ENCODE results near the gene MICAL3. TPM values are rescaled to one million over a fixed set of nuclear protein-coding genes. Genes with fewer than 3 reads are reported as not detected.
"Not testable (repeated sequence)": the region's sequence is repeated elsewhere in the genome, so short reads cannot be mapped to it uniquely, and the experiment has no call there.

The MICAL3 gene
- total RNA-seq, 4 donors from 2014 or later = 30.4 to 57.1 (median 37.7) TPM

DNA sequence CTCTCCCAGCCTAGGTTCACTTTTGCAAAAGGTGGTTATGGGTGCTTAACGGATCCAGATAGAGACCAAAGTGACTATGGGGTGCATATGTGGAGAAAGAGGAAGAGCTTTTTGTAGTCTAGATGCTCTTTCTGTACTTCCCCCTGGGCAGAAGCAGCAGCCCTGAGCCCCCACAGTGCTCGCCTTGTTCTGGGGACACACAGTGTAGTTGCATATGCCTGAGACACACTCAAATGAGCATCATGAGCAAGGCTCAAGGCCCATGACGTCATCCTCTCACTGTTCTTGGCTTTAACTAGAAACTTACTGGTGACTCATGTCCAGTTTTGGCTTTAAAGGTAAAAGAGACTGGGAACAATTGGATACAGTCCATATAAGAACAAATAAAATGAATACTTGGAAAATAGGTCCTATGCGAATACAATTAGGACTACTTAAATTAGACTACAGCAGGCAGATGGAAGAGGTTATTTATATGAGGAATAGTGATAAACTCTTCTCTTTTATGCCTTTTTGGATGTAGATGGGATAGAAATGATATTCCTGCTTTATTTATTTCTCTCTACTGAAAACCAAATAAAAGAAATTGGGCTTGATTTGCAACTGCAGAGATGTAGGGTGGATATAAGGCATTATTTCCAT is 33.3 kb upstream of the MICAL3 start:
- 56% methylated on average over 4 of the region's 4 CpGs for WGBS
- peak overlapping the region; percentile 80 for H3K27ac ChIP-seq
- H3K36me3 ChIP-seq = no peaks in the 10 kb centered on the region
- no peaks in the 10 kb centered on the region for H3K27me3 ChIP-seq
- no peak overlapping the region for H3K4me3 ChIP-seq
- H3K4me1 ChIP-seq = peaks cover 32% of the 10 kb centered on the region
- peak in 1 of 2 donors; percentile 86 for DNase-seq (ENCODE audit: low spot score in 2 of 2)
- H3K9me3 ChIP-seq = no peaks in the 10 kb centered on the region
- TF ChIP-seq POLR2A (IDR thresholded peaks at IDR 0.05) (no peak), EP300 (IDR thresholded peaks at IDR 0.05) (no peak), POLR2AphosphoS5 (IDR thresholded peaks at IDR 0.05) (no peak)
- TF ChIP-seq, protein P1, sequence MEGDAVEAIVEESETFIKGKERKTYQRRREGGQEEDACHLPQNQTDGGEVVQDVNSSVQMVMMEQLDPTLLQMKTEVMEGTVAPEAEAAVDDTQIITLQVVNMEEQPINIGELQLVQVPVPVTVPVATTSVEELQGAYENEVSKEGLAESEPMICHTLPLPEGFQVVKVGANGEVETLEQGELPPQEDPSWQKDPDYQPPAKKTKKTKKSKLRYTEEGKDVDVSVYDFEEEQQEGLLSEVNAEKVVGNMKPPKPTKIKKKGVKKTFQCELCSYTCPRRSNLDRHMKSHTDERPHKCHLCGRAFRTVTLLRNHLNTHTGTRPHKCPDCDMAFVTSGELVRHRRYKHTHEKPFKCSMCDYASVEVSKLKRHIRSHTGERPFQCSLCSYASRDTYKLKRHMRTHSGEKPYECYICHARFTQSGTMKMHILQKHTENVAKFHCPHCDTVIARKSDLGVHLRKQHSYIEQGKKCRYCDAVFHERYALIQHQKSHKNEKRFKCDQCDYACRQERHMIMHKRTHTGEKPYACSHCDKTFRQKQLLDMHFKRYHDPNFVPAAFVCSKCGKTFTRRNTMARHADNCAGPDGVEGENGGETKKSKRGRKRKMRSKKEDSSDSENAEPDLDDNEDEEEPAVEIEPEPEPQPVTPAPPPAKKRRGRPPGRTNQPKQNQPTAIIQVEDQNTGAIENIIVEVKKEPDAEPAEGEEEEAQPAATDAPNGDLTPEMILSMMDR (IDR thresholded peaks at IDR 0.05) = no peak

DNA sequence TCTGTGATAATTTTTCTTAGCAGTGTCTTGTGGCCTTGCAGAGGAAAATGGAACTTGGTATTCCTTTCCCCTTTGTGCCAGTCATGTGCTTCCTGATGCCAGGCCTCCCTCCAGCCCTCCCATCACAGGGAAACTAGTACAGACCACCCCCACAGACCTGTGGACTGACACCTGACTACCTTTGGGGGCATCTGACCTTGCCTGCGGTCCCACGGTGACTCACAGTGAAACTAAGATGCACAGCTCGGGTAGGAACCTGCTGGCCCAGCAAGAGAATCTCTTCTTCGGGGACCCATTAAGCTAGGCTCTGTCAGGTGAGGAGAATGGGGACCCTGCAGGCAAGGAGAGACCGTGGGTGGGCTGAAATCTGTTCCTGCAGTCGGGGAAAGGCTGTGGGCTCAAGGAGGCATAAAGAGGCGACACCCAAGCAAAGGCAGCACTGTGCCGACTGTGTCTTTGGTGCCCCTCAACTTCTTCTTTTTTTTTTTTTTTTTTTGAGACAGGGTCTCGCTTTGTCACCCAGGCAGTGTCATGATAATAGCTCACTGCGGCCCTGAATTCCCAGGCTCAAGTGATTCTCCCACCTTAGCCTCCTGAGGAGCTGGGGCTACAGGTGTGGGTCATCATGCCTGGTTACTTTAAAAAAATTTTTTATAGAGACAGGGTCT is 32.6 kb upstream of the MICAL3 start:
- H3K27ac ChIP-seq = peak overlapping the region; percentile 80
- TF ChIP-seq POLR2A (IDR thresholded peaks at IDR 0.05) (no peak), POLR2AphosphoS5 (IDR thresholded peaks at IDR 0.05) (no peak), EP300 (IDR thresholded peaks at IDR 0.05) (no peak)
- TF ChIP-seq, protein P1 (IDR thresholded peaks at IDR 0.05) = no peak
- DNase-seq (ENCODE audit: low spot score in 2 of 2) = no peak
- H3K27me3 ChIP-seq = no peaks in the 10 kb centered on the region
- peaks cover 29% of the 10 kb centered on the region for H3K4me1 ChIP-seq
- H3K9me3 ChIP-seq = no peaks in the 10 kb centered on the region
- no peaks in the 10 kb centered on the region for H3K36me3 ChIP-seq
- H3K4me3 ChIP-seq = no peak overlapping the region
- 84% methylated on average over 10 of the region's 10 CpGs for WGBS

DNA sequence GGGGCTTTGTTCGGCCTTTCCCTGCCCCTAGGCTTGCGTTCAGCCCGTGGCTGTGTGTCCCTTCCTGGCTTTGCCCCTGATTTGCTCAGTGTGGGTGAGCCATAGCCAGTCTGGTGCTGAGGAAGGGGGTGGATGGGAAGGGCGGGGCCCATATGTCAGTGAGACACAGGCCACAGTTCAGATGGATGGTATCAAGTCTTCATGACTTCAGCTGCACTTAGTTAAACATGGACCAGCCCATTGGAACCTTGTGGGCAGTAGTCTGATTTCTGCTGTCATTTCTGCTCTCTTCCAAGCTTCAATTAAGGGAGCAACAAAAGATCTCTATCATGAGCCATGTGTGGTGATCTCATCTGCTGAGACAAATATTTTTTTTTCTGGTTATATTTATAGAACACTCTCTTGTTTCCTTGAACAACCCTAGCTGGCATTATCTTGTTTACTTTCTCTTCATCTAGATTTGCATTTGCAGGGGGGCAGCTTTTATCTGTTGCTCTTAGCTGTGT is 31.9 kb upstream of the MICAL3 start:
- H3K27ac ChIP-seq = peak overlapping the region; percentile 80
- no peaks in the 10 kb centered on the region for H3K27me3 ChIP-seq
- DNase-seq (ENCODE audit: low spot score in 2 of 2) = no peak
- TF ChIP-seq POLR2A (IDR thresholded peaks at IDR 0.05) = no peak
- TF ChIP-seq EP300 (IDR thresholded peaks at IDR 0.05) = no peak
- TF ChIP-seq, protein P1 (IDR thresholded peaks at IDR 0.05) = no peak
- no peak for TF ChIP-seq POLR2AphosphoS5 (IDR thresholded peaks at IDR 0.05)
- peaks cover 28% of the 10 kb centered on the region for H3K4me1 ChIP-seq
- H3K4me3 ChIP-seq = no peak overlapping the region
- no peaks in the 10 kb centered on the region for H3K9me3 ChIP-seq
- H3K36me3 ChIP-seq = no peaks in the 10 kb centered on the region
- WGBS = 41% methylated on average over 2 of the region's 4 CpGs

DNA sequence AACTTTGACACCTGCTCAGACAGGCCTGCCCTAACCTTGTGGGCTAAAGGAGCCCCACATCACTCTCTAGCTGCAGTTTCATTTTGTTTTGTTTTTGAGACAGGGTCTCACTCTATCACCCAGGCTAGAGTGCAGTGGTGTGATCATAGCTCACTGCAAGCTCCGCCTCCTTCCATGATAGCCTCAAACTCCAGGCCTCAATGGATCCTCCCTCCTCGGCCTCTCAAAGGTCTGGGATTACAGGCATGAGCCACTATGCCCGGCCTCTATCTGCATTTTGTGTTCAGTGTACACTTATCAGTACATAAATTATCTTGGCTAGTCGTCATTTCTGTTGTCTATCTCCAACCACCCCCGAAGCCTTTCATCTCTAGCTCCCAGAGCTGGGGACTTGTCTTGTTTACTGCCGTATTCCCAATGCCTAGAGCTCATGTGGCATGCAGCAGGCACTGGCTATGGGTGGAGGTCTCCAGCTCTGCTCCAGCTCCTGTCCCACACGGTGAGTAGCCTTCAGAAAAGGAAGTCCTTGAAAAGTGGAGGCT is 31.3 kb upstream of the MICAL3 start:
- no peaks in the 10 kb centered on the region for H3K27me3 ChIP-seq
- no peak overlapping the region for H3K4me3 ChIP-seq
- peaks cover 28% of the 10 kb centered on the region for H3K4me1 ChIP-seq
- no peak for DNase-seq (ENCODE audit: low spot score in 2 of 2)
- no peaks in the 10 kb centered on the region for H3K9me3 ChIP-seq
- 65% methylated on average over 7 of the region's 7 CpGs for WGBS
- H3K36me3 ChIP-seq = no peaks in the 10 kb centered on the region
- TF ChIP-seq, protein P1 (IDR thresholded peaks at IDR 0.05) = no peak
- TF ChIP-seq POLR2AphosphoS5 (IDR thresholded peaks at IDR 0.05) = no peak
- no peak for TF ChIP-seq POLR2A (IDR thresholded peaks at IDR 0.05)
- TF ChIP-seq EP300 (IDR thresholded peaks at IDR 0.05) = no peak
- H3K27ac ChIP-seq = peak overlapping the region; percentile 80

DNA sequence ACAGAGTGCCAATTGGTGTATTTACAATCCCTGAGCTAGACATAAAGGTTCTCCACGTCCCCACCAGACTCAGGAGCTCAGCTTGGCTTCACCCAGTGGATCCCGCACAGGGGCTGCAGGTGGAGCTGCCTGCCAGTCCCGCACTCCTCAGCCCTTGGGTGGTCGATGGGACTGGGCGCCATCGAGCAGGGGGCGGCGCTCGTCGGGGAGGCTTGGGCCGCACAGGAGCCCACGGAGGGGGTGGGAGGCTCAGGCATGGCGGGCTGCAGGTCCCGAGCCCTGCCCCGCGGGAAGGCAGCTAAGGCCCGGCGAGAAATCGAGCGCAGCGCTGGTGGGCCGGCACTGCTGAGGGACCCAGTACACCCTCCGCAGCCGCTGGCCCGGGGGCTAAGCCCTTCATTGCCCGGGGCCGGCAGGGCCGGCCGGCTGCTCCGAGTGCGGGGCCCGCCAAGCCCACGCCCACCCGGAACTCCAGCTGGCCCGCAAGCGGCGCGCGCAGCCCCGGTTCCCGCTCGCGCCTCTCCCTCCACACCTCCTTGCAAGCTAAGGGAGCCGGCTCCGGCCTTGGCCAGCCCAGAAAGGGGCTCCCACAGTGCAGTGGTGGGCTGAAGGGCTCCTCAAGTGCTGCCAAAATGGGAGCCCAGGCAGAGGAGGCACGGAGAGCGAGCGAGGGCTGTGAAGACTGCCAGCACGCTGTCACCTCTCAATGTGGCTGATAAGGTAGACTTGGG is 29.0 kb upstream of the MICAL3 start:
- peaks cover 50% of the 10 kb centered on the region for H3K4me1 ChIP-seq
- H3K4me3 ChIP-seq; DNase-seq (ENCODE audit: low spot score in 2 of 2); H3K27ac ChIP-seq; H3K27me3 ChIP-seq; H3K9me3 ChIP-seq; H3K36me3 ChIP-seq: not testable (repeated sequence)
- 81% methylated on average over 4 of the region's 49 CpGs for WGBS

DNA sequence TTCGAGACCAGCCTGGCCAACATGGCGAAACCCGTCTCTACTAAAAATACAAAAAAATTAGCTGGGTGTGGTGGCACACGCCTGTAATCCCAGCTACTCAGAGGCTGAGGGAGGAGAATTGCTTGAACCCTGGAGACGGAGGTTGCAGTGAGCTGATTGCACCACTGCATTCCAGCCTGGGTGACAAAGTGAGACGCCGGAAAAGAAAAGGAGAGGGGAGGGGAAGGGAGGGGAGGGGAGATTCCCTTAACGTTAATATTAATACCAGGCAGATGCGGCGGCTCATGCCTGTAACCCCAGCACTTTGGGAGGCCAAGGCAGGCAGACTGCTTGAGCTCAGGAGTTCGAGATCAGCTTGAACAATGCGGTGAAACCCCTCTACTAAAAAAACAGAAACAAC is 26.8 kb upstream of the MICAL3 start:
- WGBS = 64% methylated on average over 12 of the region's 12 CpGs
- not testable (repeated sequence) for H3K36me3 ChIP-seq; DNase-seq (ENCODE audit: low spot score in 2 of 2); H3K4me3 ChIP-seq; H3K27me3 ChIP-seq; H3K9me3 ChIP-seq
- Histone ChIP-seq H3K27ac (peak overlapping the region; percentile 78), H3K4me1 (peaks cover 37% of the 10 kb centered on the region)

Measured in suprapubic skin (tissue), 4 donors.